Adipose tissue (tissue), 3 donors: ENCODE data around the gene VAMP3. TPM values are rescaled to one million over a fixed set of nuclear protein-coding genes. Genes with fewer than 3 reads are reported as not detected.
"Not testable (repeated sequence)": the region's sequence is repeated elsewhere in the genome, so short reads cannot be mapped to it uniquely, and the experiment has no call there.

Experiments used
- H3K27ac ChIP-seq: one replicate; pipeline ENCODE4 v1.5.1; 2013; ENCODE audit warnings: low read depth, low read length
- WGBS, 3 donors: extraction: QIAGEN DNeasy Blood & Tissue Kit; methylation state at CpG; one replicate each; pipeline ENCODE4 v1.1.7; 2013; 5-methylcytosine and 5-hydroxymethylcytosine counted together
- polyA plus RNA-seq, 3 donors: library from polyadenylated mRNA; stranded (reverse); fragments of 200-250 nt; gene quantifications; one replicate each; pipeline ENCODE4 v1.2.3, GENCODE V29; 2013
- donor health status: healthy with polysubstance abuse.
- donor health status: Bipolar disorder and iron deficiency.
- donor health status: healthy.

The VAMP3 gene
- polyA plus RNA-seq, 3 donors, result 24.6 to 122 (median 89.6) TPM

- H3K27ac ChIP-seq, result not testable (repeated sequence)
- WGBS, 3 donors, result 95 to 100% (median 96%) methylated on average over 3 of the region's 3 CpGs
Measured at GRCh38 chr1:7791027-7791426, 19.9 kb downstream of the VAMP3 start.

- H3K27ac ChIP-seq, result no peak overlapping the region
- WGBS, 3 donors, result 80 to 93% (median 83%) methylated on average over 12 of the region's 12 CpGs
Measured at GRCh38 chr1:7795406-7795805, 24.3 kb downstream of the VAMP3 start.

GRCh38 chr1:7805460-7805859 lies 34.4 kb downstream of the VAMP3 start:
- WGBS, 3 donors, result 86 to 91% (median 90%) methylated on average over 9 of the region's 9 CpGs
- no peak overlapping the region for H3K27ac ChIP-seq

GRCh38 chr1:7808253-7808844 lies 37.3 kb downstream of the VAMP3 start:
- no peak overlapping the region for H3K27ac ChIP-seq
- 24 to 36% (median 27%) methylated on average over 1 of the region's 1 CpG for WGBS, 3 donors

- WGBS, 3 donors, result 95 to 96% (median 95%) methylated on average over 13 of the region's 13 CpGs
- no peak overlapping the region for H3K27ac ChIP-seq
Measured at GRCh38 chr1:7809742-7810141, 38.6 kb downstream of the VAMP3 start.

GRCh38 chr1:7810395-7810794 lies 39.3 kb downstream of the VAMP3 start:
- WGBS, 3 donors, result 82 to 88% (median 84%) methylated on average over 7 of the region's 7 CpGs

GRCh38 chr1:7811476-7811875 lies 40.4 kb downstream of the VAMP3 start:
- no peak overlapping the region for H3K27ac ChIP-seq
- WGBS, 3 donors, result 85 to 94% (median 88%) methylated on average over 6 of the region's 6 CpGs

More at GRCh38 chr1:7810395-7810794, 39.3 kb downstream of the VAMP3 start:
- H3K27ac ChIP-seq, result no peak overlapping the region

- no peak overlapping the region for H3K27ac ChIP-seq
- WGBS, 3 donors, result 91 to 98% (median 97%) methylated on average over 3 of the region's 3 CpGs
Measured at GRCh38 chr1:7813677-7814373, 42.7 kb downstream of the VAMP3 start.

- H3K27ac ChIP-seq, result no peak overlapping the region
- 75 to 92% (median 90%) methylated on average over 3 of the region's 3 CpGs for WGBS, 3 donors
Measured at GRCh38 chr1:7821282-7821681, 50.2 kb downstream of the VAMP3 start.

GRCh38 chr1:7824701-7825100 lies 53.6 kb downstream of the VAMP3 start:
- 94 to 98% (median 96%) methylated on average over 8 of the region's 8 CpGs for WGBS, 3 donors

GRCh38 chr1:7826363-7826762 lies 55.3 kb downstream of the VAMP3 start:
- 80 to 90% (median 87%) methylated on average over 7 of the region's 7 CpGs for WGBS, 3 donors
- H3K27ac ChIP-seq, result no peak overlapping the region

More at GRCh38 chr1:7824701-7825100, 53.6 kb downstream of the VAMP3 start:
- no peak overlapping the region for H3K27ac ChIP-seq

- no peak overlapping the region for H3K27ac ChIP-seq
- WGBS, 3 donors, result 81 to 86% (median 82%) methylated on average over 38 to 39 of the region's 39 CpGs
Measured at GRCh38 chr1:7827126-7827955, 56.2 kb downstream of the VAMP3 start.

Other genes with a start within 250 kb of the VAMP3 start
- gene PER3, start 13.0 kb downstream of the VAMP3 start, polyA plus RNA-seq, result 1 to 10 TPM; 3.3 to 6.6 (median 4.1) TPM
- gene UTS2, start 81.8 kb downstream of the VAMP3 start, polyA plus RNA-seq, result under 1 TPM; 0.08 to 0.54 (median 0.22) TPM
- gene TNFRSF9, start 169.5 kb downstream of the VAMP3 start, polyA plus RNA-seq, result under 1 TPM in 2 of 3 donors, not detected in 1; 0.21 to 0.22 TPM
- gene PARK7, start 190.4 kb downstream of the VAMP3 start, polyA plus RNA-seq, result 100 to 1,000 TPM; 173 to 397 (median 342) TPM